IMR-90 (cell line): Measurements from ENCODE around the gene SLC35F3. TPM values are rescaled to one million over a fixed set of nuclear protein-coding genes. Genes with fewer than 3 reads are reported as not detected.
A peak's percentile ranks its signal among the peaks of the same experiment; 100 is the strongest.

ENCODE experiments used
- ATAC-seq: fragments of 200-7000 bp; cut with Tn5 transposase; 2 replicates; pipeline ENCODE4 v1.9.1; 2020; ENCODE audit warnings: low read depth, mild to moderate bottlenecking, moderate library complexity
- BruUV-seq: library from RNA; stranded (reverse); fragments of 400-500 nt; replicated peaks from 2 replicates; lab custom pipeline; 2021; lab: Mats Ljungman, UMichigan
- CTCF ChIA-PET: fragments of 300-600 bp; formaldehyde crosslinking; extraction: SDS; loops from one replicate; lab custom pipeline; 2021; ENCODE audit warnings: antibody characterized with exemption; lab: Yijun Ruan, JAX
- POLR2A ChIA-PET: fragments of 300-600 bp; sonication (Branson Sonifier 250); formaldehyde crosslinking; loops from one replicate; lab custom pipeline; 2022; ENCODE audit warnings: antibody characterized with exemption; ENCODE audit not compliant: unreplicated experiment; lab: Charles Lee
- DNase-seq: peaks from one replicate; pipeline ENCODE4 v3.0.0; 2013
- H2AFZ ChIP-seq: replicated peaks from 2 replicates; pipeline ENCODE3; 2013; ENCODE audit warnings: low read length, mild to moderate bottlenecking; ENCODE audit not compliant: poor library complexity
- H2AK5ac ChIP-seq: 2 replicates; pipeline ENCODE4 v1.6.1; 2013; ENCODE audit warnings: low read depth, low read length, inconsistent platforms
- H2AK9ac ChIP-seq: replicated peaks from 2 replicates; pipeline ENCODE3; 2013; ENCODE audit warnings: mild to moderate bottlenecking, low read depth, low read length, moderate library complexity; ENCODE audit not compliant: poor library complexity
- H2BK120ac ChIP-seq: 2 replicates; pipeline ENCODE4 v1.6.1; 2013; ENCODE audit warnings: low read depth, low read length, inconsistent platforms
- H2BK15ac ChIP-seq: 3 replicates; pipeline ENCODE4 v1.6.1; 2013; ENCODE audit warnings: low read depth, low read length, inconsistent platforms
- H2BK20ac ChIP-seq: 2 replicates; pipeline ENCODE4 v1.6.1; 2013; ENCODE audit warnings: low read depth, mild to moderate bottlenecking, inconsistent platforms, low read length, moderate library complexity
- H2BK5ac ChIP-seq: 2 replicates; pipeline ENCODE4 v1.6.1; 2013; ENCODE audit warnings: mild to moderate bottlenecking, low read depth, low read length, inconsistent platforms; ENCODE audit not compliant: poor library complexity, severe bottlenecking
- H3K14ac ChIP-seq: replicated peaks from 2 replicates; pipeline ENCODE4 v1.6.1; 2013; ENCODE audit warnings: low read depth, low read length, inconsistent platforms
- H3K18ac ChIP-seq: 2 replicates; pipeline ENCODE4 v1.6.1; 2013; ENCODE audit warnings: low read depth, low read length, control low read depth
- H3K23ac ChIP-seq: 2 replicates; pipeline ENCODE4 v1.6.1; 2013; ENCODE audit warnings: low read depth, low read length, inconsistent platforms
- H3K27ac ChIP-seq: 2 replicates; pipeline ENCODE4 v1.5.1; 2013; ENCODE audit warnings: mild to moderate bottlenecking, control low read depth, low read length; ENCODE audit not compliant: insufficient read depth
- H3K27me3 ChIP-seq: 2 replicates; pipeline ENCODE4 v1.6.1; 2013; ENCODE audit warnings: low read length; ENCODE audit not compliant: control insufficient read depth, insufficient read depth
- H3K36me3 ChIP-seq: 2 replicates; pipeline ENCODE4 v1.6.1; 2013; ENCODE audit warnings: low read length, mixed read lengths; ENCODE audit not compliant: control insufficient read depth, insufficient read depth
- H3K4ac ChIP-seq: 2 replicates; pipeline ENCODE4 v1.6.1; 2013; ENCODE audit warnings: low read depth, low read length, inconsistent platforms
- H3K4me1 ChIP-seq: 2 replicates; pipeline ENCODE4 v1.6.1; 2013; ENCODE audit warnings: low read length, mixed read lengths; ENCODE audit not compliant: control insufficient read depth, insufficient read depth
- H3K4me2 ChIP-seq: 2 replicates; pipeline ENCODE4 v1.6.1; 2013; ENCODE audit warnings: low read depth, mild to moderate bottlenecking, control low read depth, low read length, moderate library complexity
- H3K4me3 ChIP-seq: 2 replicates; pipeline ENCODE4 v1.5.1; 2013; ENCODE audit warnings: low read depth, mild to moderate bottlenecking, control low read depth, low read length, moderate library complexity; ENCODE audit not compliant: insufficient read depth
- H3K56ac ChIP-seq: 2 replicates; pipeline ENCODE4 v1.6.1; 2013; ENCODE audit warnings: low read length, inconsistent platforms; ENCODE audit not compliant: insufficient read depth; ENCODE audit errors: extremely low read depth
- H3K79me1 ChIP-seq, 2 experiments: 2 replicates each; pipeline ENCODE4 v1.6.1; 2013; ENCODE audit warnings: low read length in 2 of 2, inconsistent platforms in 1 of 2, low read depth in 1 of 2
- H3K9ac ChIP-seq: 2 replicates; pipeline ENCODE4 v1.6.1; 2013; ENCODE audit warnings: low read depth, low read length, control low read depth
- H3K9me1 ChIP-seq: 2 replicates; pipeline ENCODE4 v1.6.1; 2013; ENCODE audit warnings: low read length, inconsistent platforms; ENCODE audit not compliant: insufficient read depth
- H3K9me3 ChIP-seq: 2 replicates; pipeline ENCODE4 v1.6.1; 2013; ENCODE audit warnings: low read length; ENCODE audit not compliant: control insufficient read depth, insufficient read depth
- H4K20me1 ChIP-seq: 2 replicates; pipeline ENCODE4 v1.6.1; 2013; ENCODE audit warnings: low read length, inconsistent platforms; ENCODE audit not compliant: insufficient read depth
- H4K5ac ChIP-seq: 2 replicates; pipeline ENCODE4 v1.6.1; 2013; ENCODE audit warnings: mild to moderate bottlenecking, low read depth, low read length, control low read depth
- H4K8ac ChIP-seq, 2 experiments: 2 replicates each; pipeline ENCODE4 v1.6.1; 2013; ENCODE audit warnings: low read depth in 2 of 2, low read length in 2 of 2, control low read depth in 1 of 2, inconsistent platforms in 1 of 2
- H4K91ac ChIP-seq: 2 replicates; pipeline ENCODE4 v1.6.1; 2013; ENCODE audit warnings: low read depth, low read length, inconsistent platforms; ENCODE audit not compliant: insufficient read depth
- MAZ ChIP-seq: IDR thresholded peaks from 2 replicates; pipeline ENCODE4 v1.6.1; 2012; ENCODE audit warnings: low read depth, mild to moderate bottlenecking, low read length, improper control_type of control experiment, moderate library complexity, borderline replicate concordance
- RAD21 ChIP-seq: IDR thresholded peaks from 2 replicates; pipeline ENCODE4 v1.6.1; 2012; ENCODE audit warnings: low read length, improper control_type of control experiment
- RCOR1 ChIP-seq: IDR thresholded peaks from 2 replicates; pipeline ENCODE4 v1.6.1; 2012; ENCODE audit warnings: mild to moderate bottlenecking, low read length, improper control_type of control experiment; ENCODE audit not compliant: insufficient replicate concordance
- RFX5 ChIP-seq: IDR thresholded peaks from 2 replicates; pipeline ENCODE4 v1.8.0; 2012; ENCODE audit warnings: low read depth, mild to moderate bottlenecking, low read length, moderate library complexity
- SMC3 ChIP-seq: fragments of 150-350 bp; IDR thresholded peaks from 2 replicates; pipeline ENCODE4 v1.6.1; 2016; ENCODE audit warnings: low read depth, mild to moderate bottlenecking, antibody characterized with exemption, low read length, moderate library complexity
- WGBS, 2 experiments: methylation state at CpG; one replicate each; pipeline versions ENCODE4 v1.1.5 to v1.1.7; 2013; ENCODE audit warnings: missing lambda C conversion rate in 2 of 2; ENCODE audit not compliant: insufficient read length in 1 of 2; ENCODE audit errors: extremely low coverage in 2 of 2; 5-methylcytosine and 5-hydroxymethylcytosine counted together
- dilution Hi-C: fragments of 300-500 bp; cut with HindIII; formaldehyde crosslinking; loops from one replicate; pipeline ENCODE4 v1.14.3; 2018; ENCODE audit warnings: low sequenced_read_pairs; ENCODE audit not compliant: unreplicated experiment
- in situ Hi-C: fragments of 300-500 bp; cut with MboI; formaldehyde crosslinking; loops from 3 replicates; pipeline ENCODE4 v1.14.3; 2019; ENCODE audit warnings: low sequenced_read_pairs, inconsistent platforms, mixed read lengths
- intact Hi-C: fragments of 100-400 bp; cut with micrococcal nuclease; formaldehyde crosslinking; loops from 2 replicates; pipeline ENCODE4 v1.10.0; 2022
- polyA plus RNA-seq, 3 experiments: library from polyadenylated mRNA; depleted of rRNA; stranded (reverse); fragments of >200 nt; gene quantifications; 2 replicates each; pipeline ENCODE4 v1.2.3, GENCODE V29; 2012; ENCODE audit warnings: low replicate concordance in 1 of 3
- total RNA-seq: library from RNA; depleted of rRNA; stranded (reverse); fragments of >200 nt; gene quantifications from 2 replicates; pipeline ENCODE4 v1.2.3, GENCODE V29; 2012
- TF ChIP-seq, protein P1 (sequence below): conservative IDR thresholded peaks from 2 replicates; pipeline ENCODE4 v1.5.1; 2012; ENCODE audit warnings: mild to moderate bottlenecking, low read depth, low read length, improper control_type of control experiment

SLC35F3 gene
- total and polyA plus RNA-seq, 2 of the 4 experiments (the other 2 are of a cell fraction) = under 0.01 to 0.17 TPM

DNA sequence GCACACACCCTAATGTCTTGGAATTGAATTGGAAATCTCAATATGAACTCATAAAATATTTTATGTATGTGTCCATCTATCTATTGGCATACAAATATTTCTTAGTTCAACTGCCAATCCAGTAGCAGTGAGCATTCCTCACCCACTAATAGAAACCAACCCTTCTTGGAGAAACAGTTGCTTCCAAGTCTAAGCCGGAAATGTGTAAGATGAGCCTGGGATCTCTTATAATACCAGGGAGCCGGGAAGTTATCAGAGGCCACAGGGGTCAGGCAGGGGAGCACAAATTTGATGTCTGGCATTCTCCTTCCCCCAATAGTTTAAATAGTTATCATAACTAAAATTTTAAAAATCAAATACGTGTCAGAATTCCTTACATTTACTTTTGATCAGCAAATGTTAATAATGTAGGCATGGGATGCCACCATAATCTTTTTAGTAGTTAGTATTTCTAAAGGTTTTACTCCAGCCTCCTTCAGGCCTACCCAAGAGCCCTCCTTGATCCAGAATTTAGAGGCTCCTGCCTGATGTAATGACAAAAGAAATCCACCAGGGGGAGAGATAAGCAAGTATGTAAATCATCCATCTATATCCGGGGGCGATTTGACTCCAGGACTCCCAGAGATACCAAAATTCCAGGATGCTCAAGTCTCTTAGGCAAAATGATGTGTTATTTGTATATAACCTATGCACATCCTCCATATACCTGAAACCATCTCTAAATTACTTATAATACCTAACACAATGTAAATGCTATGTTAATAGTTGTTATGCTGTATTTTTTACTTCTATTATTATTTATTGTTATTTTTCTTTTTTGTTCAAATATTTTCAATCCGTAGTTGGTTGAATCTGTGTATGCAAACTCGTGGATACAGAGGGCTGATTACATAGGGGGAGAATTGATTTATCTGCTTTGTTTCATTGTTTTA is 250.1 kb downstream of the SLC35F3 start:
- CTCF ChIA-PET = interaction anchor here (0.6 kb wide), 2 partner anchors 166 to 803 kb away, joined by 3 read pairs; no protein-coding TSS in a partner anchor

More for the DNA sequence above, 250.1 kb downstream of the SLC35F3 start:
- intact Hi-C loops = loop anchor here (1.0 kb wide), 2 partner anchors 156 to 219 kb away; partner anchors contain the start of gene COA6
- H2BK120ac ChIP-seq = no peak overlapping the region
- TF ChIP-seq RFX5 (no peak), SMC3 (peak; percentile 52), MAZ (no peak), RCOR1 (no peak), RAD21 (peak; percentile 44)
- TF ChIP-seq, protein P1, sequence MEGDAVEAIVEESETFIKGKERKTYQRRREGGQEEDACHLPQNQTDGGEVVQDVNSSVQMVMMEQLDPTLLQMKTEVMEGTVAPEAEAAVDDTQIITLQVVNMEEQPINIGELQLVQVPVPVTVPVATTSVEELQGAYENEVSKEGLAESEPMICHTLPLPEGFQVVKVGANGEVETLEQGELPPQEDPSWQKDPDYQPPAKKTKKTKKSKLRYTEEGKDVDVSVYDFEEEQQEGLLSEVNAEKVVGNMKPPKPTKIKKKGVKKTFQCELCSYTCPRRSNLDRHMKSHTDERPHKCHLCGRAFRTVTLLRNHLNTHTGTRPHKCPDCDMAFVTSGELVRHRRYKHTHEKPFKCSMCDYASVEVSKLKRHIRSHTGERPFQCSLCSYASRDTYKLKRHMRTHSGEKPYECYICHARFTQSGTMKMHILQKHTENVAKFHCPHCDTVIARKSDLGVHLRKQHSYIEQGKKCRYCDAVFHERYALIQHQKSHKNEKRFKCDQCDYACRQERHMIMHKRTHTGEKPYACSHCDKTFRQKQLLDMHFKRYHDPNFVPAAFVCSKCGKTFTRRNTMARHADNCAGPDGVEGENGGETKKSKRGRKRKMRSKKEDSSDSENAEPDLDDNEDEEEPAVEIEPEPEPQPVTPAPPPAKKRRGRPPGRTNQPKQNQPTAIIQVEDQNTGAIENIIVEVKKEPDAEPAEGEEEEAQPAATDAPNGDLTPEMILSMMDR = peak; percentile 58
- H3K9me1 ChIP-seq = no peaks in the 10 kb centered on the region
- peak overlapping the region; percentile 50; the same call in 1 of the 2 replicates for H4K5ac ChIP-seq
- H4K20me1 ChIP-seq = no peaks in the 10 kb centered on the region
- H4K91ac ChIP-seq = no peak overlapping the region
- WGBS, 2 experiments = no CpG with 5 or more reads among the region's 7 CpGs
- H3K4ac ChIP-seq = no peak overlapping the region
- POLR2A ChIA-PET = no interaction called here
- no peaks in the 10 kb centered on the region for H3K79me1 ChIP-seq
- dilution Hi-C loops = no loop called here
- no peaks in the 10 kb centered on the region; the same call in 1 of the 2 replicates for H3K27me3 ChIP-seq
- no peak overlapping the region for H3K27ac ChIP-seq
- H2AK5ac ChIP-seq = no peak overlapping the region
- ATAC-seq (peak; percentile 97), DNase-seq (peak; percentile 73)
- H3K36me3 ChIP-seq = no peaks in the 10 kb centered on the region
- no peak overlapping the region for H2AFZ ChIP-seq
- no peak overlapping the region for H3K14ac ChIP-seq
- no peak overlapping the region for H2AK9ac ChIP-seq
- in situ Hi-C loops = no loop called here
- H3K23ac ChIP-seq = no peak overlapping the region
- H3K56ac ChIP-seq = no peak overlapping the region
- H4K8ac ChIP-seq = no peak overlapping the region; a peak in 1 of 4 replicates
- H3K9ac ChIP-seq = no peak overlapping the region
- H3K4me1 ChIP-seq = peaks cover 4% of the 10 kb centered on the region; the same call in 1 of the 2 replicates
- H2BK15ac ChIP-seq = no peak overlapping the region
- H2BK5ac ChIP-seq = peak overlapping the region; percentile 19
- H3K18ac ChIP-seq = no peak overlapping the region; the same call in 1 of the 2 replicates
- no peak overlapping the region for H3K4me3 ChIP-seq
- H3K4me2 ChIP-seq = no peak overlapping the region
- no peak overlapping the region for H2BK20ac ChIP-seq
- BruUV-seq = no TSS peak
- no peaks in the 10 kb centered on the region for H3K9me3 ChIP-seq
